ENCODE results near the gene EPN2. TPM values are rescaled to one million over a fixed set of nuclear protein-coding genes. Genes with fewer than 3 reads are reported as not detected.
"Not testable (repeated sequence)": the region's sequence is repeated elsewhere in the genome, so short reads cannot be mapped to it uniquely, and the experiment has no call there.

The EPN2 gene
- total RNA-seq, 1 experiment from 2014 or later: 18.1 TPM

DNA sequence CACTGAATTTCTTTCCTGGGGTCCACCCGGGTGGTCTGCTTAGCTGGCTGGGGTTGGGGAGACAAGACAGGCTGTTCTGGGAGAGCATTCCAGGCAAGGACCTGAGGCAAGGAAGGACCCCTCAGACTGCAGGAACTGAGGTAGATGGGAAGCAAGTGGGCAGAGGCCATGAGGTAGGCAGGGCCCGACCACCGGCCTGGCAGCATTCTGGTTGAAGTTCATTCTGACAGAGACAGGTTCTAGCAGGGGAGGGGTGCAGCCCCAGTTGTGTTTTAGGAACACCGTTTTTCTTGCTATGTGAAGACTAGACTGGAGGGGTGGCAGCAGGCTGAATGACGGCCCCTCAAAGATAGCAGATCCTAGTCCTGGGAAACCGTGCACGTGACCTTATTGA is 107.9 kb downstream of the EPN2 start:
- no peak for DNase-seq (ENCODE audit: low spot score)

DNA sequence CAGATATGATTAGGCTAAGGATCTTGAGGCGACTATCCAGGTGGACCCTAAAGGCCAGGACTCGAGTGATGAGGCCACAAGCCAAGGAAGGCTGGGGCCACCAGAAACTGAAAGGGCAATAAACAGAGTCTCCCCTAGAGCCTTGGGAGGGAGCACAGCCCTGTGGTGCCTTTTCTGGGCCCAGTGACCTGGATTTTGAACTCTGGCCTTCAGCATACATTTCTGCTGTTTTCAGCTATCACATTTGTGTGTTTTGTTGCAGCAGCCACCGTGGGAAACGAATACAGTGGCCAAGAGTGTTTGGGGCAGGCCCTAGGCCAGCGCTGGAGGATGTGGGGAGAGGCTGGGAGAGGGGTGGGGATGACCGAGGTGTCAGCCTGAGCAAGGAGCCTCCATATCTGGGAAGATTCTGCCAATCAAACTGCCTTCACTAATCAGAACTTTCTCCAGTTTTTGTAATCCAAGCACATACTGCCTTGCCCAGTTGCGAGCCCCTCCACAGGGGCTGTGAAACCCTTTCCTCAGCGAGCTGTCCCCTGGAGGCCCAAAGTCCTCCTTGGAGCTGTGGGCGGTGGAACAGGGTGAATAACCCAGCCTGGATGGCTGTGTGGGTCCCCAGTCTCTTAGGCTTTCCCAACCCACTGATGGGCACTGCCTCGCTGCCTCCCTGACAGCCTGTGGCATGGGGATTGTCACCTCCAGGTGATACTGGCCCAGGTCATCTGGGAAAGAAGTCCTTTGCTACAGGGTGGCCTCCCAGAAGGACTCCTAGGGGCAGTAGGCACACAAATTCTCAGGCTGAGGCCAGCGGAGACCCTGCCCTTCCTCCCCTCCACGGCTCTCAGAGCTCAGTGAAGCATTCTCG is 108.6 kb downstream of the EPN2 start:
- no peak for DNase-seq (ENCODE audit: low spot score)

DNA sequence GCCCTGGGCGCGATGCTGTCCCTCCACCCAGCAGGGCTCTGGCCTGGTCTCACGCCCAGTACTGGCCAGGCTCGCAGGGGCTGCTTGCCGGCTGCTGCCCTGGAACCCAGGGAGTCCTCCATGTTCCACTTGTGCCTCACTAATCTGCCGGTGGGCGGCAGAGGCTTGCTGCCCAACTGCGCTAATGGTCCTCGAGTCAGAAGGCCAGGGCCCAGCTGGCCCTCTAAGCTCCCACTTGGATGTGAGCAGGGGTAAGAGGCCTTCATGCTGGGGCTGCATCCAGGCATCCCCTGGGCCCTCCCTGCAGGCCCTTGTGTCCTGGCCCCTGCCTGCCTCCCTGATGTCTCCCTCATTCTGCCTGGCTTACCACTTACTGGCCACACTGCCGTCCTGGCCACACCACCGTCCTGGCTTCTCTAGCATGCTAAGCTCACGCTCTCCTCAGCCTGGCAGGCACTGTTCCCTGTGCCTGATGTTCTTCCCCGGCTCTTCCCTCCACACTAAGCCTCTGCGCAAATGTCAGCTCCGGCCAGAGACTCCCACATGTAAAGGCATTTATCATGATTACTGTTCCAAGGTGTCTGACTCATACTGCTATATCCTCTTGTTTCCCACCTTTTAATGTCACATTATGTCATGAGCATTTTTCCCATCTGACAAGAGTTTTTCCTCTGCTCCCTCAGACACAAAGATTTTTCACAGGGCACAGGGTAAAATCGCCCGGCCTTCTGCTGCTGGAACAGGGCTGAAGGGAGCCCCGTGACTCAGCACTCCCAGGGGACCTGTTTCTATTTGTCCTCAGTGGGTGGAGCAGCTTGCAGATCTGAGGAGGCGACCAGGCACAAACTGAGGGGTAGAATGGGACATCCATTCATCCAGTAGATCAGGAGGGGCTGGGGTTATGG is 109.4 kb downstream of the EPN2 start:
- DNase-seq (ENCODE audit: low spot score): peak; percentile 62

DNA sequence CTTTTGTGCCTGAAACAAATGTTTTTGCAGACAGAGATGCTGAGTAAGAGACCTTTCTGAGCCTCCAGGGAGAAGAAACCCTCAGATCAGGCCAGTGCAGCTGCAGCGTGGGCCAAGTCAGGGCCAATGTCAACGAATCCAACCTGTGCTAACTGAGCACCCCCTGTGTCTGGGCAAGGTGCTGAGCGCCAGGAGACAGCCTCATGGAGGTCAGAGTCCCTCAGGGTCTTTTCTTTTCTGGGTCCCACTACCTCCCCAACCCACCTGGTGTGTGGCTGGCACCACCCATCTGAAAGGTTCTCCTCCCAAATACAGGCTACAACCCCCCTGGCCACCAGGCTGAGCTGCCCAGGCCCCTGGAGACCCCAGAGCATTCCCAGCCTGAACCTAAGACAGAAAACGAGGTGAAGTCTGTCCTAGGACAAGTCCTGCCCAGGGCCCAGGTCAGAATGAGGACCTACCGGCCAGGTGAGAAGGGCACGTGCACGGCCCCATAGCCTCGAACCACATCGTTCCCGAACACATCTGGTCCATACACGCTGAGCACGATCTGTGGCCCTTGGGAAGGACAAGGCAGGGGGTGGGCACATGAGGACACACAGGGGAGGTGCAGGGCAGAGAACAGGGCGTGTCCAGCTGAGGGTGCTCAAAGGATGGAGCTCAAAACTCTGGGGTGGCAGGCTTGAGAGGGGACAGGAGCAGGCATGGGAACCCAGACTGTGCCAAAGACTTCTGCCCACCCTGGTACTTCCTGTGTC is 110.3 kb downstream of the EPN2 start:
- no peak for DNase-seq (ENCODE audit: low spot score)

DNA sequence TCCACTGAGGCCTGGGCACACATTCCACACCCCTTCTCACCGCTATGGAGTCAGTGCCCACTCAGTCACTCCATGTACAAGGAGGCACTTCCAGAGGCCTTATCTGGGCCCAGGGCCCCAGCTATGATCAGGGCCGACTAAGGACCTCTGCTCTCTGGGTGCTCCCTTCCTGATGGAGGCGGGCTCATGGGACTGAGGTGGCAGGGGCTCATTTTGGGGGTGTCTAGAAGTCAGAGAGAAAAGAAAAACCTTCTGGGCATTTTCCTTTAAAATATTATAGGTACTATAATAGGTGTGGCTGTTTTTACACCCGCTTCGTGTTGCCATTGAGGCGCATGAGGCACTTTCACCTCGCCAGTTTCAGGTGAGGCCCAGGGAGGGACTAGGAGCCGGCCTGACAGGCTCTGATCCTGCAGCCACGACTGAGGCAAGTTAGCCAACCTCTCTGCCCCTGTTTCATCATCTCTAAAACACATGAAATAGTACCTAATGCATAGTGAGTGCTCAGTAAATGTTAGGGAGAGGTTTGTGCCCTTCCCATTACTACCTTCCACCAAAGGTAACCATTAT is 111.0 kb downstream of the EPN2 start:
- no peak for DNase-seq (ENCODE audit: low spot score)

DNA sequence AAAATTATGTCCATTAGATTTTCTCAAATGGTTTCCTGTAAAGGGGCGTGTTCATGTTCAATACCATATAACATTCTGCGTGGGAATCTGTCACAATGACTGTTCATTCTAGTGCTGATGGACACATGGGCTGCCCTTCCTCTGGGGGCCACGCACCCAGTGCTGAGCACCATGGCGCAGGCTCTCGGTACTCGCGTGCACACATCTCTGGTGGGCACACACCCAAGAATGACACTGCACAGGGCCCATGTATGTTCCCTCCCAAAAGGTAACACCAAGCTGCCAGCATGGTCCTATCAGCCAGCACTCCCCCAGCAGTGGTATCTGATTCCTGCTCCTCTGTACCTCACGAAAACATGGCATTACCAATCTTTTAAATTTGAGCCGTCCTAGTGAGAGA is 111.6 kb downstream of the EPN2 start:
- DNase-seq (ENCODE audit: low spot score): no peak

DNA sequence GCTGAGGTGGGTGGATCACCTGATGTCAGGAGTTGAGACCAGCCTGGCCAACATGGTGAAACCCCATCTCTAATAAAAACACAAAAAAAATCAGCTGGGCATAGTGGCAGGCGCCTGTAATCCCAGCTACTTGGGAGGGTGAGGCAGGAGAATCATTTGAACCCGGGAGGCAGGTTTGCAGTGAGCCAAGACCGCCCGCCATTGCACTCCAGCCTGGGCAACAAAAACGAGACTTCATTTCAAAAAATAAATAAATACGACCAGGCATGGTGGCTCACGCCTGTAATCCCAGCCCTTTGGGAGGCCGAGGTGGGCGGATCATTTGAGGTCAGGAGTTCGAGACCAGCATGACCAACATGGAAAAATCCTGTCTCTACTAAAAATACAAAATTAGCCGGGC is 116.2 kb downstream of the EPN2 start:
- not testable (repeated sequence) for DNase-seq (ENCODE audit: low spot score)

DNA sequence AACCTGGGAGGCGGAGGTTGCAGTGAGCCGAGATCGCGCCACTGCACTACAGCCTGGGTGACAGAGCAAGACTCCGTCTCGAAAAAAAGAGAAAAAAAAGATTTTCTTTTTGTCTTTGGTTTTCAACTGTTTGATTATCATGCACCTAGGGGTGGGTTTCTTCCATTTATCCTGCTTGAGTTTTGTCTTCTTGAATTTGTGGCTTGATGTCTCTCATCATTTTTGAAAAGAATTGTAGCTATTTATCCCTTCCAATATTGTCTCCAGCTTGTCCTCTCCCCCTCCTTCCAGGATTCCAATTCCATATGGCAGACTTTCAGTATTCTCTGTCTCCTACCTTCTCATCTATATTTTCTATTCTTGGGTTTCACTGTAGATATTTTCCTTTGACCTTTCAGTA is 117.6 kb downstream of the EPN2 start:
- no peak for DNase-seq (ENCODE audit: low spot score)

DNA sequence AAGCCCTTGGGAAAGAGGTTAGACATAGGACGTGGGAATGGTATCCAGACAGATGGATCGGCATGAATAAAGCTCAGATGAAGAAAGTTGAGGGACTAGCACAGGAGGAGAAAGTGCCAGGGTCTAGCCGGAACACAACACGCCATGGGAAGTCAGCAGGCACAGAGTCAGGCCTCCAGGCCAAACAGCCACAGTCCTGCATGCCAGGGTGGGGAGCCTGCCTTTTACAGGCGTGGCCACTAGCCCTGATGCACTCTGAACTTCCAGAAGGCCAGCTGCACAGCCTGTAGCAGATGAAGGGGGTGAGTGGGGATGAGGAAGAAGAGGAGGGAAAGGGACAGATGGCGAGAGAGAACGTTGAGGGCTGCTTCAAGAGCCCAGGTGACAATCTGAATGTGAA is 120.2 kb downstream of the EPN2 start:
- no peak for DNase-seq (ENCODE audit: low spot score)

DNA sequence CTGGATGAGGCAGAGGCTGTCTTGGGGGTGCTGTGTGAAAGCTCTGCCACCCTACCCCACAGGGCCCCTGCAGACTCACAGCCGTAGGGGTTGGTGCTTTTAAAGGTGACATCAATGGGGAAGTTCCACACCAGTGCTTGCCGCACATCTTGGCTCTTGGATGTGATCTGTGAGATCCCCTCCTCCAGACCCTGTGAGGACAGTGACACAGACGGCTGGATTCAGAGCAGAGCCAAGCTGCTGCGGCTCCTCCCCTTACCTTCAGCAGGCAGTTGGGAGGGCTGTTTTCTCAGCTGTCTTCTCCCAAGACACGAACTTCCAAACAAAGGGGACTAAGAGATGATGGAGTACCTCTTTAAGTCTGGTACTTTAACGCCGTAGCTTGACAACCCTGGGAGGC is 120.6 kb downstream of the EPN2 start:
- DNase-seq (ENCODE audit: low spot score): no peak

DNA sequence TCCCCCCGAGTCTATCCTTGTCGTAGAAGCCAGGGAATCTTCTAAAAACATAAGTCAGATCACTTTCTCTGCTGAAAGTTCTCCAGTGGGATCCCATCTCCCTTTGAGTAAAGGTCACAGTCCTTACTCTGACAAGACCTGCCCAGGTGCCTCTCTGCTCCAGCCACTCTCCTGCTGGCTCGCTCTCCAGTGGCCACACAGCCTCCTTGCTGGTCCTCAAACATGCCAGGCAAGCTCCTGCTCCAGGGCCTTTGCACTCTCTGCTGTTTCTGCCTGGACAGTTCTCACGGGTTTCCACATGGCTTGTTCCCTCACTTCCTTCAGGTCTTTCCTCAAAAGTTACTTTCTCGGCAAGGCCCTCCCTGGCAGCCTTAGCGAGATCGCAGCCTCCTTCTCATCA is 122.0 kb downstream of the EPN2 start:
- DNase-seq (ENCODE audit: low spot score): no peak

DNA sequence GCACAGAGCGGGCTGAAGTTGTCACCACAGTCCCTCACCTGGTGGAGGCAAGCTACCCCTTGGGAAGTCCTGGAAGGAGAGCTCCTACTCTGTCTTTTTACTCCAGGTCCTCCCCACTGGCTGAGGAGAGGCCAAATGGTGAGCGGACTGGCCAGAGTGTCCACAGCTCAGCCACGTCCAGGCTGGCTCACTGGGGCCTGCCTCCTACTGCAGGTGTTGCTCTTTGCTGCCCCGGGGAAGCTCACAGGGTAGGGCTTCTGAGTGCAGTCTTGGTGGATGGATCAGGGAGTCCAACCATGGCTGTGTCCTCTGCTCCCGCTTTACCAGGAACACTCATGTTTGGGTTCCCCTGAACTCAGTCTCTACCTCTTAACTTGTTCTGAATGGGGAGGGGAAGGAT is 122.7 kb downstream of the EPN2 start:
- no peak for DNase-seq (ENCODE audit: low spot score)

DNA sequence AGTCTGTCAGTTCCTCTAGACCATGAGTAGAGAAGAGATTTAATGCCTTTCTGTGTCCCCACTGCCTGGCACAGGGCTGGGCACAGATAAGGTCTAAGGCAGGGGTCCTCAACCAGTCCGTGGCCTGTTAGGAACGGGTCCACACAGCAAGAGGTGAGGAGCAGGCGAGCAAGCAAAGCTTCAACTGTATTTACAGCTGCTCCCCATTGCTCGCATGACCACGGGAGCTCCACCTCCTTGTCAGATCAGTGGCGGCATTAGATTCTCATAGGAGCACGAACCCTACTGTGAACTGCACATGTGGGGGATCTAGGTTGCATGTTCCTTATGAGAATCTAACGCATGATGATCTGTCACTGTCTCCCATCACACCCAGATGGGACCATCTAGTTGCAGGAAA is 123.6 kb downstream of the EPN2 start:
- DNase-seq (ENCODE audit: low spot score): no peak

DNA sequence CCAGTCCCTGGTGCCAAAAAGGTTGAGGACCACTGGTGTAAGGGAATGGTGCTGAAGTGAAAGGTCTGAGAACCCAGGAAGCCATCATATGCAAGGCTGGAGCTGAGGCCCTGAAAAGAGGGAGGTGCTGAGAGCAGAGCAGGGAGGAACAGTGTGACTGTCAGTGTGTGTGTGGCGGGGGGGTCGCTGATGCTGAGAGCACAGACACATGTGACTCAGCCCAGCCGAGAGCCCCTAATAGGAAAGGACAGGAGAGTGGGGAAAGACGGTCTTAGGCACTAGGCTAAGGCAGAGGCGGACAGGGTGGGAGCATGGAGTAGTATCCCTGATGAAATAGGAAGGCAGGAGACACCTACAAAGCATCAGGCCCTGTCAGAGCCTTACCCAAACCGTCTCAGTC is 124.2 kb downstream of the EPN2 start:
- no peak for DNase-seq (ENCODE audit: low spot score)

DNA sequence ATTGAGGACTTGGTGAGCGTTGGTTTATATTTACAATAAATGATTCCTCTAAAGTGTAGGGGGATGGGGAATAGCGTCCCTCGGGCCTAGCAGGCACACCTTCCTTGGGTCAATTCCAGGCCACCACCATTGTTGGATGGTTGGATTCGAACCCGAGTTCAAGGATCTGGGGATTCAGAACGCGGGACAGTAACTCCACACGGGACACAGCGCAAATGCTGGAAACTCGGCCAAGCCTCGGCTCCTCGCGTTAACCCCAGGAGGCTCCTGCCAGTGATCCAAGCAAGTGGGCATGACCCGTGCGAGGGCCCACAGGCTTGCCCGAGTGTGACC is 124.7 kb downstream of the EPN2 start:
- DNase-seq (ENCODE audit: low spot score): no peak

DNA sequence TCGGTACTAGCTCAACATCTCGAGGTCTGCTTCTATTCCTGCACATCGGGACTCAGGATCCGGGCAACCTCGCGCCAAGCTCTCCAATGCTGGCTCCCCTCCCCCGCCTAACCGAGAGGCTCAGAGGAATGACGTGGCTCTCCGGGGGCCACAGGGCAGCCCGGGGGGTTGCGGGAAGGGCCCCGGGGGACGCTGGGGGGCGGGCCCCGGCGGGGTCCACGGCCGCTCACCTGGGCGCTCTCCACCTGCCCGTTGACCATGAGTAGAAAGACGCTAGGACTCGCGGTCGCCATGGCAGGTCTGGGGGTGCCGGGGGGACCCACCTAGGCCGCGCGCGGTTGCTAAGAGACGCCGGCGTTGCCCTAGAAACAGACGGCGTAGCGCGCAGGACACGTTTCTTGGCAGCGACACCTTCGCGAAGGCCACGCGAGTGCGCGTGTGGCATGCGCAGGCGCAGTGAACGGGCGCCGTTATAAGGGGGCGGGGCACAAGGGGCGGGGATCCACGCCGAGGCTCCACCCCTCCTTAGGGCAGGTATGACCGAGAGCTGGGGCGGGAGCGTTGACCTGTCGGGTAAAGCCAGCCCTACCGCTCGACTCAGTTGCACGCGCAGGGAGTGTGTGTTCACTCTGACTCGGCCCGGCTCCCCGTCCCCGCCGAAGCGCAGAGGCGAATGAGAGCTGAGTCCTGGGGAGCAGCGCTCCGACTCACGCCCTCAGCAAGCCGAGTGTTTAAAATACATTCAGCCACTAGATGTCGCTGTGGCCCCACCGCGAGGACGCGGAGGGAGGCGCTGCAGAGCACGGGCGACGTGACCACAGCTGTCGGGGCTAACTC is 125.3 kb downstream of the EPN2 start, which contains the start of gene B9D1:
B9D1 (minus strand) TSS at position 447 of the 837 bp plus-strand sequence; CDS start at position 293, 154 bp downstream.
- DNase-seq (ENCODE audit: low spot score): peak; percentile 89

DNA sequence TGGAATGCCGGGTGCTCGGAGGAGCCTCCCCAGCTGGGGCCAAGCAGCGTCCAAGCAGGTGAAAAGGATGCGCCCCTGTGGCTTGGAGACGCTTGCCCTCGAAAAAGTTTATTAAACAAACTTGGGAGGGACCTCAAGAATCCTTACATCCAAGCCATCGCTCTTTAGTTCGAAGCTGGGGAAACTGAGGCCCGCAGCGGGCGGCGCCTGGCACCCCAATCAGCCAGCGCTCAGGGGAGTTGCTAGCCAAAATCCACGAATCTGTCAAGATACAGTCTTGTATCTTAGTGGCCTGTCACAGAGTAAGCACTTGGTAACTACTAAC is 125.9 kb downstream of the EPN2 start:
- DNase-seq (ENCODE audit: low spot score): no peak

DNA sequence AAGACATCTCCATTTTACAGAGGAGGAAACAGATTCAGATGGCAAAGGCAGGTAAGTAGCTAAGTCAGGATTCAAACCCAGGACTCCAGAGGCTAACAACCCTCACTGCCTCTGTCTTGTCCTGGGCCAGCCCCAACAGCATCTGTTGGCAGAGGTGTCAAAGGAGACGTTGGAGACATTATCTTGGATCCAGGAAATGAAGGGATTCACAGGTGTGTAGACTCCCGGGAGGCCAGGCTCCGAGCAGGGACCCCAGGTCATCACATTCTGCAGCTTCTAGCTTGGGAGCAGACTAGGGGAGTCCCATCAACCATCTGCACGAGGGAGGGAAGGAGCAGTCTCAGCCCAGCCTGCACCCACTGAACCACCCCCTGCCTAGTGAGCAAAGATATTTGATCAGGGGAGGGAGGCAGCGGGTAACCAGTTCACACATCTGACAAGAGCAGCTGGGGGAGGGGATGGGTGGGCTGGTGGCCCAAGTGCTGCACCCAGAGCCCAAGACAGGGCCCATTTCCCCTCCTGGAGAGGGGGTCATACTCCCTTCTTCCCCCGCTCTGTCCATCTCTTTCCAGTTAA is 126.4 kb downstream of the EPN2 start:
- DNase-seq (ENCODE audit: low spot score): no peak

DNA sequence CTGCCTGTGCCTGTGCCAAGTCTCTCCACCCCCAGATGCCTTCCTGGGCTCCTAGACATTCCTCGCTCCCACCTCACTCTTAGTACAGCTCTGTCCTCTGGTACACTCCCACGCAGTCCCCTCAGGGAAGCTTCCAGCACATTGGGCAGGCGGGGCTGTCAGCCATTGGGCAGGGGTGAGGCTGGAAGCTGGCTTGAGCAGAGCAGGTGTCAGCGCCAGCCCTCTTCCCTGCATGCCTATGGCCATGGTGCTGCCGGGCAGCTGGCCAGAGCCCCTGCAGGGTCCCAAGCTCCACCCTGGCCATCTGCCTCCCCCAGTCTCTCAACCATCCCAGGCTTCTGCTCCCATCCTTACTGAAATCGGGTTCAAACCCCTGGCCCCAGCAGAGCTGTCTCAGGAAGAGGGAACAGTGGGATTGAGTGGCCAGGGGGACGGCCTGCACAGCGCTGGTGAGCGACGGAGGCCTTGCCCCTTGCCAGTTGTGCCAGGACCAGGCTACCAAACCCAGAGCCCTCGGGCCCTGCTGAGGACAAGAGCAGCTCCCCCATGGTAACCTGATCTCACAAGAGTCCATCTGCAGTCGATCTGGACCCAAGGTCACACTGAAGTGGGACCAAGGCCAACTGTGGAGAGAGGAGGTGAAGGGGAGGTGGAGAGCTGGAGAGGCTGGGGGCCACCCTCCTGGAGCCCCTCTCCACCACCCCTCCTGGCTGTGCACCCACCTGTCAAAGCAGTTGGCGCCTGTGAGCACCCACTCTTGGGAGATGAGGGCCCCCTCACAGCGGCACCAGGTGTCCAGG is 127.7 kb downstream of the EPN2 start:
- no peak for DNase-seq (ENCODE audit: low spot score)

DNA sequence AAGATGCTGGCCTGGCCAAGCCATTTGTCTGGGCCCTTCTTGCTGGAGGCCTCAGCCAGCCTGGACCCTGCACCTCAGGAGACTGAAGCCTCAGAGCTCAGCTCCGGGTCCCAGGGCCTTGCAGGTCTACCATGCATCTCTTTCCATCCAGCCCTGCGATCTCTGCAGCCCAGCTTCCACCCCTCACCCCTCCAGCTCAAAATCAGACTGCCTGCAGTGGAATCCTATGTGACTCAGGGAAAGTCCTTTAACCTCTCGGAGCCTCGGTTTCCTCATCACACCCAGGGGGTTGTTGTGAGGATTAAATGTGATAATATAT is 128.3 kb downstream of the EPN2 start:
- no peak for DNase-seq (ENCODE audit: low spot score)

Measured in HT-29 (cell line).